Measurements from ENCODE around the gene CDK15. TPM values are rescaled to one million over a fixed set of nuclear protein-coding genes. Genes with fewer than 3 reads are reported as not detected.

Gene CDK15
- total and polyA plus RNA-seq, 9 of the 15 experiments (the other 6 are each of a cell fraction or from before 2014, with no cell fraction given): not detected

- peak; percentile 59 to 65 (median 60) for TF ChIP-seq CTCF (IDR thresholded peaks at IDR 0.05 in 2 of 3, conservative IDR thresholded peaks at IDR 0.05 in 1 of 3; ENCODE audit: insufficient read depth in 2 of 3, low read depth in 1 of 3, low read length in 3 of 3)
- TF ChIP-seq PRMT5 (CRISPR knock-in tag; IDR thresholded peaks at IDR 0.05): no peak
- TF ChIP-seq NCOA1 (IDR thresholded peaks at IDR 0.05; ENCODE audit: low read depth): no peak
- TF ChIP-seq RAD21 (CRISPR knock-in tag; conservative IDR thresholded peaks at IDR 0.05 in 1 of 2, IDR thresholded peaks at IDR 0.05 in 1 of 2): peak; percentile 42 to 67
- TF ChIP-seq FOXP1 (CRISPR knock-in tag; IDR thresholded peaks at IDR 0.05): no peak
- TF ChIP-seq ZBTB12 (CRISPR knock-in tag; IDR thresholded peaks at IDR 0.05): no peak
- TF ChIP-seq DEAF1 (CRISPR knock-in tag; IDR thresholded peaks at IDR 0.05): 0 out of 2 replicates have a peak, but pooled peaks have one; percentile 30
These were observed 10.5 kb upstream of the CDK15 start (continued) for GRCh38 chr2:201795607-201796477.

All from K562 (cell line).